GM23248 (cell line): Measurements from ENCODE around the gene DROSHA.

Experiments used
- EZH2 ChIP-seq: fragments of 200-600 bp; sonication (generic); IDR thresholded peaks from 2 replicates; pipeline ENCODE4 v1.6.1; 2018; ENCODE audit warnings: antibody characterized with exemption, mild to moderate bottlenecking; ENCODE audit not compliant: insufficient read depth, poor library complexity, severe bottlenecking
- EZH2phosphoT487 ChIP-seq: fragments of 200-600 bp; sonication (generic); IDR thresholded peaks from 2 replicates; pipeline ENCODE4 v1.6.1; 2018; ENCODE audit warnings: antibody characterized with exemption, moderate library complexity, mild to moderate bottlenecking, low read depth; ENCODE audit not compliant: insufficient read depth

DNA sequence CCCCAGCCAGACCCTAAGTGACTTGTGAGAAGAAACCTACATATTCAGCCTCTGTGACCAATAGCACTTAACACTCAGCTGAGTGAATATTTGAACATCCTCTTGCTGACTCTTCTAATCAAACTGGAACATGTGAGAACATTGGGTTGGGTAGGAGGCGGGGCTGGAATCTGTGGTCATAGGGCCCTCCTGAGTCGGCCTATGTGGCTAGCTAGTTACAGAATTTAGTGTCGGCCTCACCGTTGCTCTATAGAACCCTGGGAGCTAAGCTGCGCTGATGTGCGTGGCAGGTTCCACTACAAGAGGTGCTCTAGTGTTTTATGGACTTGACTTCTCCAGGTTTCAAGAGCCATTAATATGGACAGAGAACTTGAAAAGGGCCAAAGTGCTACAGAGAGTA is 138.8 kb downstream of the DROSHA start:
- TF ChIP-seq EZH2phosphoT487 (no peak), EZH2 (no peak)
